ENCODE results near the gene ETHE1. TPM values are rescaled to one million over a fixed set of nuclear protein-coding genes. Genes with fewer than 3 reads are reported as not detected.

The ETHE1 gene
- total RNA-seq, 4 donors from 2014 or later: 48.2 to 63.2 (median 55.9) TPM

GRCh38 chr19:43498233-43498842 is 28.7 kb downstream of the ETHE1 start:
- Histone ChIP-seq H3K27me3 (no peaks in the 10 kb centered on the region), H3K4me3 (no peak overlapping the region), H3K9me3 (no peaks in the 10 kb centered on the region), H3K4me1 (peaks cover 5 to 28% (median 19%) of the 10 kb centered on the region in 4 donors), H3K27ac (replicated peaks in 1 of 4) (no peak overlapping the region), H3K36me3 (peaks cover 7 to 54% (median 38%) of the 10 kb centered on the region in 4 donors)
- 67% methylated on average over 5 of the region's 5 CpGs for WGBS
- DNase-seq (ENCODE audit: extremely low spot score): no peak
- TF ChIP-seq CTCF (IDR thresholded peaks at IDR 0.05) (no peak), POLR2AphosphoS5 (IDR thresholded peaks at IDR 0.05) (no peak), POLR2A (IDR thresholded peaks at IDR 0.05; ENCODE audit: low read depth) (no peak), EP300 (IDR thresholded peaks at IDR 0.05) (no peak)
- intact Hi-C loops (cut with DNase I): no loop called here

GRCh38 chr19:43496960-43497359 is 30.0 kb downstream of the ETHE1 start:
- Histone ChIP-seq H3K27me3 (no peaks in the 10 kb centered on the region), H3K4me1 (peaks cover 0 to 15% (median 5%) of the 10 kb centered on the region in 4 donors), H3K4me3 (no peak overlapping the region), H3K27ac (replicated peaks in 1 of 4) (no peak overlapping the region), H3K9me3 (no peaks in the 10 kb centered on the region), H3K36me3 (peaks cover 7 to 60% (median 38%) of the 10 kb centered on the region in 4 donors)
- WGBS: 96% methylated on average over 7 of the region's 7 CpGs
- intact Hi-C loops (cut with DNase I): no loop called here
- no peak for DNase-seq (ENCODE audit: extremely low spot score)
- TF ChIP-seq POLR2A (IDR thresholded peaks at IDR 0.05; ENCODE audit: low read depth): no peak
- no peak for TF ChIP-seq CTCF (IDR thresholded peaks at IDR 0.05)
- TF ChIP-seq EP300 (IDR thresholded peaks at IDR 0.05): no peak
- no peak for TF ChIP-seq POLR2AphosphoS5 (IDR thresholded peaks at IDR 0.05)

GRCh38 chr19:43495082-43495481 is 31.9 kb downstream of the ETHE1 start:
- no peaks in the 10 kb centered on the region for H3K27me3 ChIP-seq
- 59% methylated on average over 4 of the region's 8 CpGs for WGBS
- TF ChIP-seq CTCF (IDR thresholded peaks at IDR 0.05): no peak
- no peak for TF ChIP-seq POLR2AphosphoS5 (IDR thresholded peaks at IDR 0.05)
- TF ChIP-seq EP300 (IDR thresholded peaks at IDR 0.05): no peak
- TF ChIP-seq POLR2A (IDR thresholded peaks at IDR 0.05; ENCODE audit: low read depth): no peak
- H3K4me3 ChIP-seq: no peak overlapping the region
- H3K4me1 ChIP-seq: peaks cover 0 to 10% (median 0%) of the 10 kb centered on the region in 4 donors
- H3K36me3 ChIP-seq: peaks cover 7 to 62% (median 35%) of the 10 kb centered on the region in 4 donors
- no peak overlapping the region for H3K27ac ChIP-seq (replicated peaks in 1 of 4)
- intact Hi-C loops (cut with DNase I): no loop called here
- H3K9me3 ChIP-seq: no peaks in the 10 kb centered on the region
- DNase-seq (ENCODE audit: extremely low spot score): no peak

DNA sequence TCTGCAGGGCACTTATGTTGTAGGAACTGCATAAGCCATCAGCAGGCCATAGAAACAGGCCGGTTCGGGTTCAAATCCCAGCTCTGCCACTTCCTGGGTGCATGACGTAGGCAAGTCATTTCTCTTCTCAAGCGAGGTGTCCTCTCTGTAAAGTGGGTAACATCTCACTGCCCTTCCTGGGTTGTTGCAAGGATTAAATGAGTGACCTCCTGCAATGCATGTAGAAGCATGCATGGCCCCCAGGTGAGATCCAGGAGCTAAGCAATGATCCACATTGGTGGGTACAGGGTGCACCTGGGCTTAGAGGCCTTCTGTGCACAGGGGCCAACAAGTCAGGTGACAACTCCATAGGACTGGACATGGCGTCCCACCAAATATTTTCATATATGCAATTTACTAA is 36.2 kb downstream of the ETHE1 start:
- intact Hi-C loops (cut with DNase I): no loop called here
- no peak for TF ChIP-seq EP300 (IDR thresholded peaks at IDR 0.05)
- Histone ChIP-seq H3K27me3 (no peaks in the 10 kb centered on the region), H3K4me3 (no peak overlapping the region), H3K27ac (replicated peaks in 1 of 4) (no peak overlapping the region), H3K36me3 (peaks cover 7 to 41% (median 15%) of the 10 kb centered on the region in 4 donors), H3K4me1 (no peaks in the 10 kb centered on the region), H3K9me3 (no peaks in the 10 kb centered on the region)
- 90% methylated on average over 2 of the region's 5 CpGs for WGBS
- no peak for DNase-seq (ENCODE audit: extremely low spot score)

- no peaks in the 10 kb centered on the region for H3K4me1 ChIP-seq
- WGBS: 91% methylated on average over 7 of the region's 7 CpGs
- no peak for TF ChIP-seq POLR2AphosphoS5 (IDR thresholded peaks at IDR 0.05)
- no peak for TF ChIP-seq POLR2A (IDR thresholded peaks at IDR 0.05; ENCODE audit: low read depth)
- no peak for TF ChIP-seq EP300 (IDR thresholded peaks at IDR 0.05)
- no peak for TF ChIP-seq CTCF (IDR thresholded peaks at IDR 0.05)
- intact Hi-C loops (cut with DNase I): no loop called here
- no peaks in the 10 kb centered on the region for H3K9me3 ChIP-seq
- H3K36me3 ChIP-seq: peaks cover 1 to 36% (median 8%) of the 10 kb centered on the region in 4 donors
- no peaks in the 10 kb centered on the region for H3K27me3 ChIP-seq
- H3K27ac ChIP-seq (replicated peaks in 1 of 4): no peak overlapping the region
- H3K4me3 ChIP-seq: no peak overlapping the region
- no peak for DNase-seq (ENCODE audit: extremely low spot score)
Measured at GRCh38 chr19:43489979-43490599, 36.9 kb downstream of the ETHE1 start.
